HT1080 (cell line): Measurements from ENCODE around the gene PSMC3. TPM values are rescaled to one million over a fixed set of nuclear protein-coding genes. Genes with fewer than 3 reads are reported as not detected.
A peak's percentile ranks its signal among the peaks of the same experiment; 100 is the strongest.

Source experiments
- DNase-seq: peaks from one replicate; pipeline ENCODE4 v3.0.0-alpha.2; 2015; ENCODE audit warnings: low read depth
- total RNA-seq: library from RNA; depleted of rRNA; stranded (reverse); fragments of >200 nt; shearing (Covaris generic); gene quantifications from 2 replicates; pipeline ENCODE4 v1.2.3, GENCODE V29; 2014

PSMC3 gene
- total RNA-seq, 1 experiment from 2014 or later: 245 TPM

- DNase-seq: no peak
Observed at GRCh38 chr11:47395223-47396048, 30.8 kb downstream of the PSMC3 start.

DNA sequence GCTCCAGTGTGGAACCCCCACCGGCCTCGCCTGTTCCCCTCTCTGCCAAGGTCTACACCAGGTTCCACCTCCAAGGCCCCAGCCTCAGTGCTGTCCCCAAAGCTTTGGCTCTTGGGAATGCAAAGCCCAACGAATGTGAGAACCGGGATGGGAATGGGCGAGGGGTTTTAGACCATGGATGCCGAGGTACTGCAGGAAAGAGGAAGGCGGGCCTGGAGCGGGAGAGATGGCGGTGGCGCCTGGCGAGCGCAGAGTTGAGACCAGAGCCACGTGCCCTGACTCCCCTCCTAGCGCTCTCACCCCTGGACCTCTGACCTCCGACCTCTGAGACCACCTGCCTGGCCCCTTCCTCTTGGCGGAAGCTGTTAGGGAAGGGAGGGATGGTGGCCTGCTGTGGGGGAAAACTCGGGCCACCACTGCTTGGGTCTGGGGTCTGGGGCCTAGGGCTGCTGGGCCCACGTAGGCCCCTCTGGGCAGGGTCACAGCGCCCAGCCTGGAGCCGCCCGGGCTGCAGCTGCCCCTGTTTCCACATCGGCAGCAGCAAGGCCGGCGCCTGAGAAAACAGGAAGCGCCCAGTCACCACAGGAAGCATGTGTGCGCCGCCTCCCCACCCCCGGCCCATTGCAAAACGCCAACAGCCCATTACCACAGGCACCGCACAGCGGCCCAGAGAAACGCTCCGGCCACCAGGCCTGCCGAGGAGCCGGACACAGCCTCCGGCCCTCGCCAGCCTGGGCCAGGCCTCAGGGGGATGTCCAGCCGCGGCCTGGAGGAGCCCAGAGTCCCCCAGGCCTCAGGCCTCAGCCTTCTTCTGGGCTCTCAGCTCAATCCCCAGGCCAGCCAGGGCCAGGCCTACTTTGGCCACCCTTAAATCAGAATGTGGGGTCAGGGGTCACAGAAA lies 31.7 kb downstream of the PSMC3 start:
- DNase-seq: peak; percentile 84

- no peak for DNase-seq
Observed at GRCh38 chr11:47394050-47394321, 32.3 kb downstream of the PSMC3 start.

- peak; percentile 54 for DNase-seq
Observed at GRCh38 chr11:47393163-47394049, 32.8 kb downstream of the PSMC3 start.

DNA sequence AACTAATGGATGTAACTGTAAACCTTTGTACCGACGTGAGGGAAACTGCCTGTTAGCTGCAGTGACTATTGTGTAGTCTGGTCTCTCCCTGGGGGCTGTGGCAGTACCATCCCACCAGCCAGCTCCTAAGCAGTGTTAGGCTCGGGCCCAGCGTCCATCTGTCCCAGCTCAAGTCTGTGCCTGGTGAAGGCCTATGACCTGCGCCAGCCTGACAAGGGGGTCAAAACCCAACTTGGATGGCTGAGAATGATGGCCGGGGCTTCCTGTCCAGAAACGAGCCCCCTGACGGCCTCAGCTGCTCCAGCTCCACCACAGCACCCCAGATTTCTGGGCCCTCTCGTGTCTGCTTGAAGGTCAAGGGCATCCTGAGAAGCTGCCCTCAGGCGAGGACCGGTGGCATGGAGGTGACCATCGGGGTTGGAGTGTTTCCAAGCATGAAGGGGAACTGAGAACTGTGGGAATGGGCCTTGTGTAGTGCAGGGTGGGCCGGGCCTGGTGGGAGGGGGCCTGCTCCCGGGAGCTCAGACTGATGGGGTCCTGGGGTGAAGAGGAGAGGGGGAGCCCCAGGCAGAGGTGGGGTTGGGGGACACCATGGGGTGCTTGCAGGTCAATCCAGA lies 33.6 kb downstream of the PSMC3 start:
- DNase-seq: no peak

GRCh38 chr11:47391711-47392432 lies 34.4 kb downstream of the PSMC3 start:
- DNase-seq: no peak

DNA sequence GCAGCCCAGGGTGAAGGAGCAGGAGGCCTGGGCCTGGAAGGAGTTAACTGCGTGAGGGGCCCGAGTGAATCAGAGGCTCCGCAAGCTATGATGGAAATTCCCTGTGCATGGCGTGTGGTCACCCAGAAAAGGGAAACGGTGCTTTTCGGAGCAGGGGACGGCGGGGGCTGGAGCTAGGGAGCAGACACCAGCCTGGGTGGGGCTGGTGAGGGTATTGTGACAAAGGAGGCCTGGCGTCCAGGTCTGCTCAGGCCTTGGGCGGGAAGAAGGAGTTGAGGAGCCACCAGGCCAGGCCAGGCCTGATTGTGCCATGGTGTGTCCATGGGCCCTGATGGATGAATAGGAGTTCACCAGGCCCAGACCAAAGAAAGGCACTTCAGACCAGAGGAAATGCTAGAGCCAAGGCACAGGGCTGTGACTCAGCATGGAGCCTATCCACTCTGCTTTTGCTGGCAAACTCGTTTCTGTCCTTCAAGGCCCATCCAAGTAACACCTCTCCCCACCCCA lies 35.1 kb downstream of the PSMC3 start:
- DNase-seq: peak; percentile 42

DNA sequence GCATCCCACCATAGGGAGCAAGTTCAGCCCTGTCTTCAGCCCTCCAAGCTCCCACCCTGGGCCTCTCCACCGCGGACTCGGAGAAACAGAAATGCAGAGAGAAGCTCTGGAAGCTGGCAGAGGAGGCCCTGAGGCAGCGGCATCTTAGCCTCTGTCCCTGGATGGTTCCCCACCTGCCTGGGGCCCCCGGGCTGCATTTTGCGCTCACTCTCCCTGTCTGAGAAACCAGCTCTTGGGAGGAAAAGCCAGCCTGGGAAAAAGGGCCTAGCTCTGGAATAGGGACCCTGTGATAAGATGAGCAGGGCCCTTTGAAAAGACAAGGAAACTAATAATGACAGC lies 35.8 kb downstream of the PSMC3 start:
- DNase-seq: no peak

DNA sequence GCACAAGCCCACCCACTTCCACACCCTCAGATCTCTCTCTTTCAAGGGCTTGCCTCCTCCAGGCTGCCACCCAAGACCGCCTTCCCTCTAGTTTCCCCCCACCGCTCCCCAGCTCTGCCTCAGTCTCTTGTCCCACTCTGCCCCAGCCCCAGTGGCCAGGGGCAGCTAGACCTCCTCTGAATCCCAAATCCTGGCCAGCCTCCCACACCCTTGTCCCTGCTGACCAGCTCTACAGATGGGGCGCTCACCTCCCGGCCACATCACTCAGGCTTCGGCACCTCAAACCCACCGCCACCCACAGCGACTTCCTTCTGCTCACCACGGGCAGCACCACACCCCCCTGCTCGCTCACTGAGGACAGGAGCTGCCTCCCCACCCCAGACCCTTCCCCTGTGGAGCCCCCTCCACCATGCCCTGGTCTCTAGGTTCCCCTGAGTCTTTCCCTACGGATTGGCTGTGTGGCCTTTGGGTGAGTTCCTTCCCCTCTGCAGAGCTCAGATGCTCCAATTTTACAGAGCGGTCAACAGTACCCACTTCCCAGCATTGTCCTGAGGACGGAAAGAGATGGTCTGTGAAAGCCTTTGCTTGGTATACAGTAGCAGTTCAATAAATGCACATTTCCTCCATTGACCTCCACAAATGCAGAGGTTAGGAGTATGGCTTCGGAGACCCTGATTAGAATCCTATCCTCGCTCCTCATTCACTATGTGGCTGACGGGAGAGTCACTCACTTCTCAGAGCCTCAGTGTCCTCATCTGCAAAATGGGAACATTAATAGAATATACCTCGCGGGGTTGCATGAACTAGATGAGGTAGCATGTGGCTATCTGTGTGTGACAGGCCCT lies 36.4 kb downstream of the PSMC3 start:
- DNase-seq: no peak

DNA sequence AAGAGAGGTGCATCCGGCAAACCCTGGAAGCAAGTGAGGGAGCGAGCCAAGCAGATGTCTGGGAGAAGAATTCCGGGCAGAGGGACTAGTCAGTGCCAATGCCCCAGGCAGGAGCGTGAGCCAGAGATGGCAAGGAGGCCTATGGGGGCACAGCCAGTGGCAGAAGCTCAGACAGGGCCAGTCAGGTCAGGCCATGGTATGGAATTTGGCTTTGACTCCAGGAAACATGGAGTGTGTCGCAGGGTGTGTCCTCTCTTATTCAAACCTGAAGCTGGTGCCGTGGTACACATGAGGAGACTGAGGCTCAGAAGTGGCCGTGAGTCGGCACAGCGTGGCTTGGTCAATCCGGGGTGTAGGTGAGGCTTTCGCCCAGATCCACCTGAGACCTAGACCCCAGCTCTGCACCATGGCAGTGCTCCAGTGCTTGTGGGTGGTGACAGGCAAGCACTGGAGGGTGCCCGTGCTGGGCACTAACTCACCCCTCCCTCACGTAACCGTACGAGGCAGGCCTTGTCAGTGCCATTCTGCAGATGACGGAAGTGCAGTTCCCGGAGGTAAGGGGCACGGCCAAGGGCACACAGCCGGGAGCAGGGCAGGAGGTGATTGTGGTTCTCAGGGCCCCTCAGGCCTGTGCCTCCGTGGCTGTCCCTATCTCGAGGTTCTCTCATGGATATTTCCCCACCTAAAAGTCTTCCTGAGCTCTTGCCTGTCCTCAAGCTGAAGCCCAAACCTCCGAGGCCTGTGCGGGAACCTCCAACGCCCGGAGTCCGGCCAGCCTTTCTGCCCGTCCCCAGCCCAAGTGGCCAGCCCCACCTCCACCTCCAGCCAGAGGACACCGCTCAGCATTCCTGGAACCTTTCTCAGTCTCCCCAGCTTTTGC lies 37.3 kb downstream of the PSMC3 start:
- DNase-seq: no peak

DNA sequence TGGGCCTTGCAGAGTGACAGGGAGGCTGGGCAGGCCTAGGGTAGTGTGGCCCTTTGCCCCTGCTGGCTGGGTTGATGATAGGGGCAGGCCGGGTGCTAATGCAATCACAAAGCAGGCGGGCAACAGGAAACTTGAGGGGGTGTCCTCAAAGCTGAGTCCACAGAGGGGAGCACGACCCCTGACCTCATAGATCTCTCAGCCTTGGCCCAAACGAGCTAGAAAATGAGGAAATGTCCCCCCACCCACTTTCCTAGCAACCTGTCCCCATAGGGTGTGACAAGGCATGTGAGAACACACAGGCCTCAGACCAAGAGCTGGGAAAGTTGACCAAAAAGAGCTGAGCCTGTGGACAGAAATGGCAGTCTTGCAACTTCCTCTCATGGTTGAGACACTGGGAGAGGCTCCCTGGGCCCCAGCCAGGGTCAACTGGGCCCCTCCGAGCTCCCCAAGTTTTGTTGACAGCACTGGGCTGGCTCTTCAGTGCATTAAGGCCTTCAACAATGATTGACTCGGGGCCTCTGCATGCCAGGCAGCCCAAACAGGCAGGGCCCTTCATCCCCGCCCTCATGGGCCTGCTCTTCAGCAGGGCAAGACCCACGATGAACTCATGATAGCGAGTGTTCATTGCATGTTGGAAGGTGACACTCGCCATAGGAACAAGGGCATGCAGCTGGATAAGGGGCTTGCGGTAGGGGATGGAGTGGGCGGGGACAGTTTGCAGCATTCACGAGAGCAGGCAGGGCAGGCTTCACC lies 38.1 kb downstream of the PSMC3 start:
- no peak for DNase-seq

- no peak for DNase-seq
Observed at GRCh38 chr11:47384498-47384897, 41.7 kb downstream of the PSMC3 start.

GRCh38 chr11:47383071-47383470 lies 43.2 kb downstream of the PSMC3 start:
- DNase-seq: no peak

GRCh38 chr11:47380078-47380477 lies 46.2 kb downstream of the PSMC3 start:
- no peak for DNase-seq

GRCh38 chr11:47379317-47379716 lies 46.9 kb downstream of the PSMC3 start:
- no peak for DNase-seq

GRCh38 chr11:47378836-47379170 lies 47.4 kb downstream of the PSMC3 start:
- DNase-seq: no peak

DNA sequence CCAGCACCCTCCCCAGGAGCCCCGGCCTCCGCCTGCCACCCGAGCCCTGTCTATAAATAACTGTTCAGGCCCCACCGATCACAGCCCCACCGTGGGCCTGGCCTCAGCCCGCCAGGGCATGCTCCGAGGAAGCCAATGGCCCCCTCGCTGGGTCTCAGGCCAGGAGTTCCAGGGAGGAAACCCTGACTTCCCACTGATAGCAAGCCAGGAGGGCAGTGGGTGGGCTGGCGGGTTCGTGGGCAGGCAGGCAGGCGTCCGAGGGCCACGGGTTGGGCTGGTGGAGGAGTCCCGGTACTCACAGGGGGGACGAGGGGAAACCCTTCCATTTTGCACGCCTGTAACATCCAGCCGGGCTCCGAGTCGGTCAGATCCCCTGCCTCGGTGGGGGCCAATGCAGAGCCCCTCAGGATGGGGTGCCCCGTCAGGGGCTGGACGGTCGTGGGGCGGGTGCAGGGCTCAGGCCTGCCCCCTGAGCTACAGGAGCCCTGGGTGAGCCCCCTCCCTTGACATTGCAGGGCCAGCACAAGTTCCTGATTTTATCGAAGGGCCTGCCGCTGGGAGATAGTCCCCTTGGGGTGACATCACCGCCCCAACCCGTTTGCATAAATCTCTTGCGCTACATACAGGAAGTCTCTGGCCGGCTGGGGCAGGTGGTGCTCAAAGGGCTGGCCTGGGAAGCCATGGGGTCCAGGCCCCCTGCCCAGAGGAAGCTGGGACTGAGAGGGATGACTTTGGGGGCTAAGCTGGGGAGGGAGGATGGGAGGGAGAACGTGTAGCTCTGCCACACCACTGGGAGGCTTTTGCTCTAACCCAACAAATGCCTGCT lies 48.0 kb downstream of the PSMC3 start, which contains the start of gene SPI1:
TSS of gene SPI1 (minus strand) at position 538 of the 826 bp plus-strand sequence. CDS start at position 344, 194 bp downstream.
- DNase-seq: no peak
